ENCODE measurements around the gene FAM161B.

FAM161B gene

DNA sequence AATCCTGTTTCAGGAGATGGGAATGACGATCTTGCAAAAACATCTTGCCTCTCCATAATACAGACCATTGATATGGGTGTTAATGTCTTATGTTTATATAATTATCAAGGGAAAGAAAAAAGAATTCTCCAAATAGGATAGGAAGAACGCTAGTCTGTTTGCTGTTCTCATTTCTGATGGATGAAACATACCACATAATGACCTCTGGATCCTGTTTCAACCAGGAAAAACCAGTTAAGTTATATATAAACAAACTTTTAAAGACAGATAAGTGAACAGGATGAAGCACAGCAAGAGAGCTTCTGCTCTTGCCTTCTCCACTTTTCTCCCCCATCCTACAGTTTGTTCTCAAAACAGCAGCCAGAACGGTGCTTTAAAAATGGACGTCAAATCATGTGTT is 28.0 kb upstream of the FAM161B start:
- Histone ChIP-seq H3K4me3 (ENCODE audit: low read length) (no peak overlapping the region), H3K4me1 (ENCODE audit: control insufficient read depth, insufficient read depth, low read length) (no peaks in the 10 kb centered on the region), H3K27me3 (replicated peaks; ENCODE audit: control insufficient read depth, insufficient read depth, low read length) (no peaks in the 10 kb centered on the region), H3K9ac (ENCODE audit: low read length) (no peak overlapping the region), H3K36me3 (ENCODE audit: control insufficient read depth, insufficient read depth, low read length, severe bottlenecking) (peaks cover 37% of the 10 kb centered on the region), H3K9me3 (ENCODE audit: control insufficient read depth, low read length) (no peaks in the 10 kb centered on the region)
- DNase-seq (ENCODE audit: low read depth): peak; percentile 32

DNA sequence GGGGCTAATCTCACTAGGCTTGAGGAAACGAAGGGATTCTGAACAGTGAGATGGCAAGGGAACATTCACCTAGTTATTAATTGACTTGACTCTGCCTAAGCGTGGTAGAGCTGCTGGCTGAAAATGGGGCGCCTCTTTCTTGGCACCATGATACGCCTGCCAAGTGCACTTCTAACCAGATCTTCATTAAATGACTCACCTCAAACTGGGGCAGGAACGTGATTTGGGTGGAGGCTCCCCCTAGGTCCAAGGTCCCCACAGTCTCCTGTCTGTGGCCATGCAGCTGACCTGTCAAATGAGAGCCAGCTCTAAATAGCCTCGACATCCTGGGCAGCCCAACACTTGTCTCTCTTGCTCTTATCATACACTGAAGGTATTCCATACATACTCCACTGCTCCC is 26.2 kb upstream of the FAM161B start:
- no peaks in the 10 kb centered on the region for H3K27me3 ChIP-seq (replicated peaks; ENCODE audit: control insufficient read depth, insufficient read depth, low read length)
- H3K9me3 ChIP-seq (ENCODE audit: control insufficient read depth, low read length): no peaks in the 10 kb centered on the region

DNA sequence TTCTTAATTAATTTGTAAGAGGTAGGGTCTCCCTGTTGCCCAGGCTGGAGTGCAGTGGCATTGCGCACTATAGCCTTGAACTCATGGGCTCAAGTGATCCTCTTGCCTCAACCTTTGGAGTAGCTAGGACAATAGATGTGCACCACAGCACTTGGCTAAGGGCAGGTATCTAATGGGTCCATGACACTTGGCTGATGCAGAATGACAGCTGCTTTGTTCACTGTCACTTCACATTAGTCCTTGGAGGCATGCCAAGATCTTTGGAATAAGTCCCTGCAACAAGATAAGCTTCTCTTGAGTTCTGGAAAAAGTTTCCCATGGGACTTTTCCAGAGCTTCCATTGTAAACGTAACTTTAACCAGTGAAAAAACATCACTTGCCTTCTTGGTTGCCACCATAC is 23.6 kb upstream of the FAM161B start:
- no peaks in the 10 kb centered on the region for H3K4me1 ChIP-seq (ENCODE audit: control insufficient read depth, insufficient read depth, low read length)
- no peak for DNase-seq (ENCODE audit: low read depth)
- H3K9ac ChIP-seq (ENCODE audit: low read length): no peak overlapping the region
- peaks cover 53% of the 10 kb centered on the region for H3K36me3 ChIP-seq (ENCODE audit: control insufficient read depth, insufficient read depth, low read length, severe bottlenecking)
- no peak overlapping the region for H3K4me3 ChIP-seq (ENCODE audit: low read length)
- no peaks in the 10 kb centered on the region for H3K9me3 ChIP-seq (ENCODE audit: control insufficient read depth, low read length)
- H3K27me3 ChIP-seq (replicated peaks; ENCODE audit: control insufficient read depth, insufficient read depth, low read length): no peaks in the 10 kb centered on the region

More for the DNA sequence above, 26.2 kb upstream of the FAM161B start:
- no peak overlapping the region for H3K4me3 ChIP-seq (ENCODE audit: low read length)
- DNase-seq (ENCODE audit: low read depth): no peak
- no peaks in the 10 kb centered on the region for H3K4me1 ChIP-seq (ENCODE audit: control insufficient read depth, insufficient read depth, low read length)
- H3K9ac ChIP-seq (ENCODE audit: low read length): no peak overlapping the region
- peaks cover 40% of the 10 kb centered on the region for H3K36me3 ChIP-seq (ENCODE audit: control insufficient read depth, insufficient read depth, low read length, severe bottlenecking)

DNA sequence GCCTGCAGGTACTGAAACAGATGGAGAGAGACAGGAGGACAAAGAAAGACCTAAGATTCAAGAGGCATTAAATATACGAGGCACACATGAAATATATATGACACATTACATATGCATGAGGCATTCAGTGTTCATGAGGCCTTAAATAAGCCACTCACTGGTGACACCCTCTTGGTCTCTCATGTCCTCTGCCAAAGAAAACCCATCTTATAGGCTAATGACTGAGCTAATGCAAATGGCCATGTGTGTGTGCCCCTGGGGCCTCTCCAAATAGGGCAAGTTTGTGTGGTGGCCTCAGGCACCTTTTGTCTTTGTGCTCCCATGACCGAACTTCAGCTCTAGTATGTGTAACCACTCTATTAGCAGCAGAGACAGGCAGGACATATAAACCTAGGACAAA is 19.0 kb upstream of the FAM161B start:
- Histone ChIP-seq H3K27me3 (replicated peaks; ENCODE audit: control insufficient read depth, insufficient read depth, low read length) (no peaks in the 10 kb centered on the region), H3K9me3 (ENCODE audit: control insufficient read depth, low read length) (no peaks in the 10 kb centered on the region), H3K4me1 (ENCODE audit: control insufficient read depth, insufficient read depth, low read length) (no peaks in the 10 kb centered on the region), H3K4me3 (ENCODE audit: low read length) (no peak overlapping the region), H3K9ac (ENCODE audit: low read length) (no peak overlapping the region), H3K36me3 (ENCODE audit: control insufficient read depth, insufficient read depth, low read length, severe bottlenecking) (peaks cover 50% of the 10 kb centered on the region)
- DNase-seq (ENCODE audit: low read depth): no peak

DNA sequence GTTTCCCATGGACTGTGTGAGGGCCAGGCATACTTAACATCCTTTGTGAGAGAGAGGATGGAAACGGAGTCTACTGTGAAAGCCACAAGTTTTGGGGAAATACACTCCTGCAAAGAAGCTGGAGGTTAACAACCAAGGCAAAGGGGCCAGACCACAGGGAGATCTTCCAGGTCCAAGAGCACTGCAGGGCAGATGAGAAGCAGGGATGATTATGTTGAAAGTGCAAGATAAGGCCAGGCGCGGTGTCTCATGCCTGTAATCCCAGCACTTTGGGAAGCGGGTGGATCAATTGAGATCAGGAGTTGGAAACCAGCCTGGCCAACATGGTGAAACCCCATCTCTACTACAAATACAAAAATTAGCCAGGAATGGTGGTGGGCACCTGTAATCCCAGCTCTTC is 15.3 kb upstream of the FAM161B start:
- no peak for DNase-seq (ENCODE audit: low read depth)
- Histone ChIP-seq H3K27me3 (replicated peaks; ENCODE audit: control insufficient read depth, insufficient read depth, low read length) (no peaks in the 10 kb centered on the region), H3K36me3 (ENCODE audit: control insufficient read depth, insufficient read depth, low read length, severe bottlenecking) (peaks cover 72% of the 10 kb centered on the region), H3K4me1 (ENCODE audit: control insufficient read depth, insufficient read depth, low read length) (no peaks in the 10 kb centered on the region), H3K4me3 (ENCODE audit: low read length) (no peak overlapping the region), H3K9me3 (ENCODE audit: control insufficient read depth, low read length) (no peaks in the 10 kb centered on the region), H3K9ac (ENCODE audit: low read length) (no peak overlapping the region)

DNA sequence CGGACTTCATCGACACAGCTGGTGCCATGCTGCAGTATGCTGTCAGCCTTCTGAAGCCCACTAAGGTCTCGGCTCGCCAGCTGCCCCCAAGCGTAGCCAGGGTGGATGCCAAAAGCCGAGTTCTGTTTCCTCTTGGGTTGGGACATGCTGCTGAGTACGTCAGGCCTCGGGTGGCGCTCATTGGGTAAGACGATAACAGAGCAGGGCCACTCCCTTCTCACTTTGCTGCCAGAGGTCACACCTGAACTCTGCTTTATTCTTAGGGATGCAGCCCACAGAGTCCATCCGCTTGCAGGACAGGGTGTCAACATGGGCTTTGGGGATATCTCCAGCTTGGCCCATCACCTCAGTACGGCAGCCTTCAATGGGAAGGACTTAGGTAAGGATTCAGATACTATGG is 11.3 kb upstream of the FAM161B start:
- Histone ChIP-seq H3K4me3 (ENCODE audit: low read length) (no peak overlapping the region), H3K27me3 (replicated peaks; ENCODE audit: control insufficient read depth, insufficient read depth, low read length) (no peaks in the 10 kb centered on the region), H3K9me3 (ENCODE audit: control insufficient read depth, low read length) (no peaks in the 10 kb centered on the region), H3K36me3 (ENCODE audit: control insufficient read depth, insufficient read depth, low read length, severe bottlenecking) (peaks cover 85% of the 10 kb centered on the region), H3K9ac (ENCODE audit: low read length) (no peak overlapping the region), H3K4me1 (ENCODE audit: control insufficient read depth, insufficient read depth, low read length) (no peaks in the 10 kb centered on the region)
- DNase-seq (ENCODE audit: low read depth): no peak

DNA sequence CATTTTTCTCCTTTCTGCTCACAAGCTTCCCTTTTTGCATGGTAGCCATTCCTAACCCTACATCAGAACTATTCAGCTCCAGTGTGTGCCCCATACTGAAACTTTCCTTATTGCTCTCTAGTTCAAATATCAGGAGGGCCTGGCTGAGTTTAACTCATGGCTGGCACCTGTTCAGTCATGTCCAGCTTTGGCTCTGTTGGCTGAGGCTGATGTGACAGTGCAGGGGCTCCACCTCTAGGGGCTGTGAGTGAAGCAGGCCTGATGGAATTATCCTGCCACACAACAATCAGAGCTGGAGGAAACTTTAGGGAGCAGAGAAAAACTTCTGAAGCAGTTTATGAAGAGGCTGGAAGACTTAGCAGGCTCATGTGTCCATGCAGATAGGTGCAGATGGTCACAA is 8.7 kb upstream of the FAM161B start:
- Histone ChIP-seq H3K9me3 (ENCODE audit: control insufficient read depth, low read length) (no peaks in the 10 kb centered on the region), H3K36me3 (ENCODE audit: control insufficient read depth, insufficient read depth, low read length, severe bottlenecking) (peaks cover 91% of the 10 kb centered on the region), H3K4me3 (ENCODE audit: low read length) (no peak overlapping the region), H3K4me1 (ENCODE audit: control insufficient read depth, insufficient read depth, low read length) (peaks cover 5% of the 10 kb centered on the region), H3K27me3 (replicated peaks; ENCODE audit: control insufficient read depth, insufficient read depth, low read length) (no peaks in the 10 kb centered on the region), H3K9ac (ENCODE audit: low read length) (no peak overlapping the region)
- DNase-seq (ENCODE audit: low read depth): no peak

DNA sequence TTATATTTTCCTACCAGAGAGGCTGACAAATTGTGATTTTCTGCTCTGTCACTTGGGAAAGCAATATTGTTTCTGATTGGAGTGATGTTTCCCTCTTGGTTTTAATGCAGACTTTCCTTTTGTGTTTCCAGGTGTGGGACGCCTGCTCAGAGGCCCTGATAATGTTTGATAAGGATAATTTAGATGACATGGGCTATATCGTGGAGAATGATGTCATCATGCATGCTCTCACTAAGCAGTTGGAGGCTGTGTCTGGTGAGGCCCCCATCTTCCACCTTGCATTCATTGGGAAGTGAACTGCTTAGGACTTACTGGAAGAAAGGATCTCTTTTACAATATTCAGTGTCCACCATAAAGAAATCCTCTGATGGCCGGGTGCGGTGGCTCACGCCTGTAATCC is 5.8 kb upstream of the FAM161B start:
- DNase-seq (ENCODE audit: low read depth): no peak
- no peak overlapping the region for H3K9ac ChIP-seq (ENCODE audit: low read length)
- peaks cover 12% of the 10 kb centered on the region for H3K4me1 ChIP-seq (ENCODE audit: control insufficient read depth, insufficient read depth, low read length)
- no peaks in the 10 kb centered on the region for H3K27me3 ChIP-seq (replicated peaks; ENCODE audit: control insufficient read depth, insufficient read depth, low read length)
- H3K4me3 ChIP-seq (ENCODE audit: low read length): no peak overlapping the region
- H3K9me3 ChIP-seq (ENCODE audit: control insufficient read depth, low read length): no peaks in the 10 kb centered on the region
- peaks cover 65% of the 10 kb centered on the region for H3K36me3 ChIP-seq (ENCODE audit: control insufficient read depth, insufficient read depth, low read length, severe bottlenecking)

DNA sequence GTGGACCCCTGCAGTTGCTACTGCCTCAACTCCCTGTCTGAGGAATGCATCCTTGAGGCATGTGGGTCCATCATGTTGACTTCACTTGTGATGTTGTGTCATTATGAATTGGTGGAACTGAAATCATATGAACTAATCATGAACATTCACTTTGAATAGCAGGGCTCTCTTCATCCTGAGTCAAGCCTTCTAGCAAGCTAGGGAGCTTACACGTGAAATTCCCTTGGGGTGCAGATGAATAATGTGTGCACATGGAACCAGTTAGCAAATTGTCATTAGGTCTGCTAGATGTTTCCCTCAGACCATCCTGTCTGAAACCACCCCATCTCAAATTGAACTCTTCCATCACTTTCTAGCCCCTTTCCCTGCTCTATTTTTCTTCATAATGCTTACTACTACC is 3.8 kb upstream of the FAM161B start:
- no peak overlapping the region for H3K9ac ChIP-seq (ENCODE audit: low read length)
- no peaks in the 10 kb centered on the region for H3K9me3 ChIP-seq (ENCODE audit: control insufficient read depth, low read length)
- peaks cover 12% of the 10 kb centered on the region for H3K4me1 ChIP-seq (ENCODE audit: control insufficient read depth, insufficient read depth, low read length)
- H3K4me3 ChIP-seq (ENCODE audit: low read length): no peak overlapping the region
- H3K36me3 ChIP-seq (ENCODE audit: control insufficient read depth, insufficient read depth, low read length, severe bottlenecking): peaks cover 46% of the 10 kb centered on the region
- H3K27me3 ChIP-seq (replicated peaks; ENCODE audit: control insufficient read depth, insufficient read depth, low read length): no peaks in the 10 kb centered on the region
- DNase-seq (ENCODE audit: low read depth): no peak

DNA sequence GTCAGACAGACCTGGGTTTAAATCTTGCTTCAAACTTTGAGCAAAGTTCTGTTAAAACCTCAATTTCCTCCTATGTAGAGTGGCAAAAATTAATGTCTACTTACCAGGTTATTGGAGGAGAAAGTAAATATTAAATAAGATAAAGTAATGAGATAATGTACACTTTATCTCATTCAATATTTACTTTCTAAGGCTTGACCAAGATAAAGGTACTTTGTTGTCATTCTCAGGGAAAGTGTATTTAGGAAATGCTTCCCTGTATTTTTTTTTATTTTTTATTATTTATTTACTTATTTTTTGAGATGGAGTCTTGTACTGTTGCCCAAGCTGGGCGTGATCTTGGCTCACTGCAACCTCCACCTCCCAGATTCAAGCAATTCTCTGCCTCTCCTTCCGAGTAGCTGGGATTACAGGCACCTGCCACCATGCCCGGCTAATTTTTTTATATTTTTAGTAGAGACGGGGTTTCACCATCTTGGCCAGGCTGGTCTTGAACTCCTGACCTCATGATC is 4.7 kb downstream of the FAM161B start:
- no peak overlapping the region for H3K4me3 ChIP-seq (ENCODE audit: low read length)
- no peaks in the 10 kb centered on the region for H3K27me3 ChIP-seq (replicated peaks; ENCODE audit: control insufficient read depth, insufficient read depth, low read length)
- no peaks in the 10 kb centered on the region for H3K9me3 ChIP-seq (ENCODE audit: control insufficient read depth, low read length)
- peaks cover 12% of the 10 kb centered on the region for H3K36me3 ChIP-seq (ENCODE audit: control insufficient read depth, insufficient read depth, low read length, severe bottlenecking)
- no peak overlapping the region for H3K9ac ChIP-seq (ENCODE audit: low read length)
- H3K4me1 ChIP-seq (ENCODE audit: control insufficient read depth, insufficient read depth, low read length): peaks cover 10% of the 10 kb centered on the region
- no peak for DNase-seq (ENCODE audit: low read depth)

DNA sequence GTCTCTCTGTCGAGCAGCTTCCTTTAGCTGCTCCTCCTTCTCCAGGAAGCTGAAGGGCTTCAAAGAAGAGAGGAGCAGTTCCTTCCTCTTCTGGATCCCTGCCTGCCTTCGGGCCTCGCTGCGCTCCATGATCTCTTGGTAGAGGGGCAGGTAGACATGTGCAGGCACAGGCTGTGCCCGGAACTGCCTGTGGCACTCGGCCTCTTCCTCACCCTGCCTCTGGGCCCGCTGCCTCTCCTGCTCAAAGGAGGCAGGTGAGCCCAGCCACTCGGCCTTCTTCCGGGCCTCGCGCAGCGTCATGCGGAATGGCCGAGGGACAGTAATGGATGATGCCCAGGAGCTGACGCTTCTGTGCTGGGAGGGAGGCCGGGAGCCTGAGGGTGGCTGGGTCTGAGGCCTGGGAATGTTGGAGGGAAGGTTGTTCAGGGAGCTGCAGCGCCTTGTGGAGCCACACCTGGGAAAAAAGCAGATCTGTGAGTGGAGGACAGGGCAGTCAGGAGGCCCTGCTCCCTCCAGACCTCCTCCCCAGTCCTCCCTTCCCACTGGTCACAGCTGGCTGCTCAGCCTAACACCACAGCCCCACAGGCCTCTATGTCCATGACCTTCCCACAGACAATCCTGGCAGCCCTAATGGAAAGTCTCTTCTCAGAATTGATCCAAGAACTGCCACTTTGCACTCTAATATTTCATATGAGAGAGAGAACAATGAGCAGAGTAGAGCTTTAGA is 5.3 kb downstream of the FAM161B start:
- peaks cover 10% of the 10 kb centered on the region for H3K4me1 ChIP-seq (ENCODE audit: control insufficient read depth, insufficient read depth, low read length)
- no peaks in the 10 kb centered on the region for H3K27me3 ChIP-seq (replicated peaks; ENCODE audit: control insufficient read depth, insufficient read depth, low read length)
- H3K36me3 ChIP-seq (ENCODE audit: control insufficient read depth, insufficient read depth, low read length, severe bottlenecking): peaks cover 17% of the 10 kb centered on the region

DNA sequence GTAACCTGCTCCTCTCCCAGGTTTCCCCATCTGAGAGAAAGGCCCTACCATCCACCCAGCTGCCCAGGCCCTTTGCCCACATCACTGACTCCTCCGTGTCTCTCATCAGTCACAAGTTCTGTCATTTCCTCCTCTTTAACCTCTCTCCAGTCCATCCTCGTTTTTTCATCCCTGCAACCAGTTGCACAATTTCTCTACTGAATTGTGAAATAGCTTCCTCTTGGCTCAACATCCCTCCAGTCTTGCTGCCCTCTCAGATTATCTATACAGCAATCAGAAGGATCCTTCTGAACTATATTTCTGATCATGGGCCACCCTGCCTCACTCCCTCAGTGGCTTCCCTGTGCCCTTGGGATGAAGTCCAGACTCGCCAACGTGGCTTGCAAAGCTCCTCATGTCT is 6.8 kb downstream of the FAM161B start:
- H3K9ac ChIP-seq (ENCODE audit: low read length): no peak overlapping the region
- no peaks in the 10 kb centered on the region for H3K9me3 ChIP-seq (ENCODE audit: control insufficient read depth, low read length)
- no peaks in the 10 kb centered on the region for H3K27me3 ChIP-seq (replicated peaks; ENCODE audit: control insufficient read depth, insufficient read depth, low read length)
- H3K36me3 ChIP-seq (ENCODE audit: control insufficient read depth, insufficient read depth, low read length, severe bottlenecking): peaks cover 21% of the 10 kb centered on the region
- peak; percentile 90 for DNase-seq (ENCODE audit: low read depth)
- no peak overlapping the region for H3K4me3 ChIP-seq (ENCODE audit: low read length)
- H3K4me1 ChIP-seq (ENCODE audit: control insufficient read depth, insufficient read depth, low read length): peaks cover 10% of the 10 kb centered on the region

More for the DNA sequence above, 5.3 kb downstream of the FAM161B start:
- H3K4me3 ChIP-seq (ENCODE audit: low read length): no peak overlapping the region
- DNase-seq (ENCODE audit: low read depth): no peak
- no peaks in the 10 kb centered on the region for H3K9me3 ChIP-seq (ENCODE audit: control insufficient read depth, low read length)
- no peak overlapping the region for H3K9ac ChIP-seq (ENCODE audit: low read length)
